Measurements from ENCODE around the gene CYTH4.
"Not testable (repeated sequence)": the region's sequence is repeated elsewhere in the genome, so short reads cannot be mapped to it uniquely, and the experiment has no call there.

Gene CYTH4

DNA sequence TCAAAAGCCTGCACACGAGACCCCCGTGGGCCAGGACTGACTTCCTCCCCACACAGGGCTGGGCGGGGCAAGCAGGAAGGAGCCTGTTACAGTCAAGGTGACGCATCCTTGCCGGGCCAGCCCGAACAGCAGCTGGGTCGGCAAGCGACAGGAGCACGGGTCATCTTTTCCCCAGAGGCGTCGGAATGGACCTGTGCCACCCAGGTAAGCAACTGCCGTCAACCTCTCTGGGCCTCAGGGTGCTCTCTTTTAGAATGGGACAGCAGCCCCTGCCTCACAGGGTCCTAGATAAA, at the start of gene CYTH4:
CYTH4 (plus strand) TSS at position 124 of the 293 bp plus-strand sequence; CDS start at position 186, 62 bp downstream.
- in situ Hi-C loops (cut with MboI; ENCODE audit: low pct_unique_long_range_greater_than_20kb, low sequenced_read_pairs) = no loop called here
- peak; percentile 61 for DNase-seq

- in situ Hi-C loops (cut with MboI; ENCODE audit: low pct_unique_long_range_greater_than_20kb, low sequenced_read_pairs); DNase-seq: not testable (repeated sequence)
Measured at GRCh38 chr22:37233371-37233750, 48.9 kb upstream of the CYTH4 start.

- in situ Hi-C loops (cut with MboI; ENCODE audit: low pct_unique_long_range_greater_than_20kb, low sequenced_read_pairs) = no loop called here
- DNase-seq = no peak
Measured at GRCh38 chr22:37233751-37234631, 48.3 kb upstream of the CYTH4 start.

DNA sequence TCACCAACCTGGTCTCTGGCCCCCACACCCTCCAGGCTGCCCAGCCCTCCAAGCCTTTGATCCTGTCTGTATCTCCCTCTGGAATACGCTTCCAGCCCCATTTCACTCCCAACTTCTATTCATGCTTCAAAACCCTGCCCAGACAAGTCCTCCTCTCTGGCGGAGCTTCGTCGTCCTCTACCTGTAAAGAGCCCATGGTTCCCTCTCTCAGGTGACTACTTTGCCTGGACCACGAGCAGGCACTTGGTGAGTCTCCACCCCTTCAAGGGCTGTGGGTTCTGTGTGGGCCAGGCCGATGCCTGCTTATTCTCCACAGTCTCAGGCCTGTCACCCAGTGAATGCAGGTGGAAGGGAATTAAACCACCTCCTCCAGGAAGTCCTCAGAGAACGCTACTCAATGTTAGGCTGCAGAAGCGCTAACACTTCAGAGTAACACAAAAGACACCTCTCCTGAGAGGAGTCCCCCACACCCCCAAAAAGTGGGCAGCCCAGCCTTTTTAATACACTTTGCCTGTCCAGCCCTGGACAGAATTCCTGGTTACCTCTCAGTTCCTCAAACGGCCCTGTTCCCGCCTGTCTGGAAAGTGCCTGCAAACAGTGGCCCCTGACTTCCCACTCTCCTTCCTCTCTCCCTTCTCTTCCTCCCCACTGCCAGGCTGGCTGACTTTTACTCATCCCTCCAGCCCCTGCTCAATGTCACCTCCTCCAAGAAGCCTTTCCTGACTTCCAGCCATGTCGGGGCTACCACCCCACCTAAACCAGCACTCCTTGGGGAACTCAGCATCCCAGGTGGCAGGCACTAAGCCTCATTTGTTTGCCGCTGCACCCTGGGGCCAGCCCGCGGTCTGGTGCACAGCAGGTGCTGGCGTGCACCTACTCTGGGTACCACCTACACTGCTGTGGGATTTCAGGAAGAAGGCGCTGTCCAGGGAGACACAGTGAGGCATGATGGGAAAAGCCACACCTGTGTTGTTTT, 47.3 kb upstream of the CYTH4 start:
- in situ Hi-C loops (cut with MboI; ENCODE audit: low pct_unique_long_range_greater_than_20kb, low sequenced_read_pairs) = no loop called here
- no peak for DNase-seq

DNA sequence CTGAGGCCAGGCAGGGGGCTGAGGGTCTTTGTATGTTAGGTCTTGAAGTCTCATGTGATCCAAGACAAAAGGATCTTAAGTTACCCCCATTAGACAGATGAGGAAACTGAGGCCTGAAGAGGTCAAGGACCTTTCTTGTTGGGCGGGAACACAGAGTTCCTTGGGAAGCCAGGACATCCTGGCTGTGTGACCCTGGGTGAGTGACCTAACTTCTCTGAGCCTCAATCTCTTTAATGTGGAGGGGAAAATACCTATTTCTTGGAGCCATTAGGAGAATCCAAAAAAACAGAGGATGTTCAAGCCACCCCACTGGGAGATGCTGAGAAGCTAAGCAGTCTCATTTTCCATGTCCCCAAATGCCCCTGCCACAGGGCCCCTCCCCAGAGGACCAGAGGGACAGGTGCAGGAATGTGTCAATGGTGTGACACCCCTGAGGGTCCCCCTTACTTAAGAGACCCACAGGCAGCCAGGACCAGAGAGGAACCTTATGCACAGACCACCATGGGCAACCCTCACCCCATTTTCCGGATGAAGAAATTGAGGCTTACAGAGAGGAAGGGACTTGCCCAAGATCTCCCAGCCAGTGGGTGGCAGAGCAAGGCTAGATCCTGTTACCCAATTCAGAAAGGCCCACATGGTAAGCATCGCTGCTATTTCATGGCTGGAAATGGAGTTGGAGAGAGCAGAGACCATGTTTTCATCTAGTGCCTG, 46.3 kb upstream of the CYTH4 start:
- in situ Hi-C loops (cut with MboI; ENCODE audit: low pct_unique_long_range_greater_than_20kb, low sequenced_read_pairs) = no loop called here
- DNase-seq = no peak

GRCh38 chr22:37237371-37238268, 44.7 kb upstream of the CYTH4 start:
- no peak for DNase-seq

GRCh38 chr22:37239336-37240239, 42.7 kb upstream of the CYTH4 start:
- in situ Hi-C loops (cut with MboI; ENCODE audit: low pct_unique_long_range_greater_than_20kb, low sequenced_read_pairs) = no loop called here
- DNase-seq = no peak

More at GRCh38 chr22:37237371-37238268, 44.7 kb upstream of the CYTH4 start:
- in situ Hi-C loops (cut with MboI; ENCODE audit: low pct_unique_long_range_greater_than_20kb, low sequenced_read_pairs) = no loop called here

GRCh38 chr22:37240240-37240940, 41.9 kb upstream of the CYTH4 start:
- in situ Hi-C loops (cut with MboI; ENCODE audit: low pct_unique_long_range_greater_than_20kb, low sequenced_read_pairs) = no loop called here
- DNase-seq = no peak

DNA sequence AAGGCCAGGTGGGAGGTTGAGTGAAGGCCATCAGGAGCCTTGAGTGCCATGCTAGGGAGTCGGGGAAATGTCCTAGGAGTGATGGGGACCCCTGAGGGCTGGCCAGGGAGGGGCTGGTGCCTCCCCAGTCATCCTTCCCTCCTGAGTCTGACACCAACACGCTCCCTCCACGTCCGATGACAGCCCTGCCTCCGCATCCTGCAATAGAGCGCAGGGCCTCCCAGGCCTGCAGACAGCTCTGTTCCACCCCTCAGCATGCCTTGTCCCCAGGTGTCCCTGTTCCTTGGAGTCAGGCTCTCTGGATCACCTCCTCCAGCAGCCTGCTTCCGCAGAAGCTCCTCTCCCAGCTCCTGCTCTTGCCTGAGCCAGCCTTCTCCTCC, 41.4 kb upstream of the CYTH4 start:
- DNase-seq = no peak
- in situ Hi-C loops (cut with MboI; ENCODE audit: low pct_unique_long_range_greater_than_20kb, low sequenced_read_pairs) = no loop called here

DNA sequence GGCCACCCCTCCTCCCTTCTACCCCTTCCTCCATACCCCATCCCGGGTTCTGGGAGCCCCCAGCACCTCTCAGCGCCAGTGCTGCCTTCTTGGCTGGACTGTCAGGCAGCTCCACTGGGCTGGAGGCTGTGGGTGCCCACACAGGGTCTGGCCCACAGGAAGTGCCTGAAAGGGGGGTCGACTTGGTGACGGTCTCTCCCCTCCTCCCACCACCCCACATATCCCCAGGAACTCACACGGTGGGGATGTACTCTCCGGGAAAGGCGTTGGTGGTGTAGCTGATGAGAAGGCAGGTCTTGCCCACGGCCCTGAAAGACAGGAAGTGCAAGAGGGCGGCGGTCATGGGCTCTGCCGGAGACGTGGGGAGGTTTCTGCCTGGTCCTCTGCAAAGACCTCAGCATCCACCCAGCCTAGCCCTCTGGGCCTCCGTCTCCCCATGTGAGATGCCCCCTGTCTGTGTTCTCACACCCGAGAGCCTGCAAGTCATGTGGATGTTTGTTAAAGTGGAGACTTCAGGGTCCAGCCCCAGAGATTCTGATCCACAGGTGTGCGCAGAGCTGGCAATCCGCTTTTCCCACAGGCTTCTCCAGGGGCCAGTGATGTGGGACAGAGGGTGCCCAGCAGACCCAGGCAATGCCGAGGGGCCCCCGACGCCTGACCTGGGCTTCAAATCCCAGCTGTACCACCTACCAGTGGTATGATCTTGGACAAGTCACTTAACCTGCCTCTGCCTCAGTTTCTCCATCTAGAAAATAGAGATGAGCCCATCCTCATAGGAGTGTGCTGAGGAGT, 40.8 kb upstream of the CYTH4 start:
- DNase-seq = no peak
- in situ Hi-C loops (cut with MboI; ENCODE audit: low pct_unique_long_range_greater_than_20kb, low sequenced_read_pairs) = no loop called here

DNA sequence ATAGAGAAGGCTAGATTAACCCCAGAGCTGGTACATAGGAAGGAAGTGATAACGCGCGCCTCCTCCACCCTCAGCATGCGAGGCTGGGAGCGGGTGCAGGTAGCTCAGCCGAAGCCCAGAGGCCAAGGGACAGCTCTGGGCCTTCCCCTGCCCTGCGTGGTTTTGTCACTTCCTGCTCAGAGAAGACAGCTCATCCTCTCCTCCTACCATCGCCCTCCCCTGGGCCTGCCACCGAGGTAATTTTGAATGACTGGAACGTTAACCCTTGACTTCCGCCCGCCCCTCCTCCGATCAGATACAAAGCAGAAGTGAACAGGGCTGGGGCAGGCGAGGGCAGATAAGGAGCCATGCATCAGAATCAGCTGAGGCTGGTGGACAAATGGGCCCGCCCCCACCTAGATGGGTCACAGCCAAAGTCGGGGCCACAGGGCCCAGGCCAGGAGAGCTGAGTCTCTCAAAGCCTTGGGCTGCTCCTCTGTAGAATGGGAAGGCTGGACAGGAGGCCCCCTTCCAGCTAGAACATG, 39.9 kb upstream of the CYTH4 start:
- DNase-seq = peak; percentile 99
- in situ Hi-C loops (cut with MboI; ENCODE audit: low pct_unique_long_range_greater_than_20kb, low sequenced_read_pairs) = no loop called here

DNA sequence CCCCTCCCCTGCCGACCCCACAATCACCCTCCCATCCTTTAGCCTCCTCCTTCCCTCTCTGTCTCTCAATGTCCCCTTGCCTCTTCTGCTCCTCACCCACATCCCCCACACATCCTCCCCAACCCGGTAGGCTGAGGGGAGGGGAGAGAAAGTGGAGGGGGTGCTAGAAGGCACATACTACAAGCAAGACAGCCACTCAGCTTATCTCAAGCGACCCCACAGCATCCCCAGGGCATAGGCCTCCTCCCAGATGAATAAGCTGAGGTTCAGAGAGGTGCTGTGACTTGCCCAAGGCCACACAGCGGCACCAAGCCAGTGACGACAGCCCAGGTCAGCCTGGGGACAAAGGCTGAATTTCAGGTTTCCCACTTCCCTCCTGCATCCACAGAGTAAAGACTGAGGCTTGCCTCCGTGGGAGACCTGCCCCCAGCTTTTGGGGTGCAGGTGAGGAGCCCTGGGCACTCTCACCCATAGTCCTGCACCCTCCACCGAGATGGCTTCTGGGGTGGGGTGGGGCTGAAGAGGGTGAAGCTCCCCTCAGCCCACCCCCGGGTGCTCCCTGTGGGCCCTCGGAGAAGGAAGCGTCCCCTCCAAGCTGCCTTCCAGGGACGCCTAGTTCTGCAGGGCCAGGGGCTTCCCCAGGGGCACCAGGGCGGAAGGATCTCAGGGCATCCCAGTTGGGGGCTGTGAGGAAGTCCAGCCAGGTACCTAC, 38.8 kb upstream of the CYTH4 start:
- in situ Hi-C loops (cut with MboI; ENCODE audit: low pct_unique_long_range_greater_than_20kb, low sequenced_read_pairs) = no loop called here
- DNase-seq = no peak

DNA sequence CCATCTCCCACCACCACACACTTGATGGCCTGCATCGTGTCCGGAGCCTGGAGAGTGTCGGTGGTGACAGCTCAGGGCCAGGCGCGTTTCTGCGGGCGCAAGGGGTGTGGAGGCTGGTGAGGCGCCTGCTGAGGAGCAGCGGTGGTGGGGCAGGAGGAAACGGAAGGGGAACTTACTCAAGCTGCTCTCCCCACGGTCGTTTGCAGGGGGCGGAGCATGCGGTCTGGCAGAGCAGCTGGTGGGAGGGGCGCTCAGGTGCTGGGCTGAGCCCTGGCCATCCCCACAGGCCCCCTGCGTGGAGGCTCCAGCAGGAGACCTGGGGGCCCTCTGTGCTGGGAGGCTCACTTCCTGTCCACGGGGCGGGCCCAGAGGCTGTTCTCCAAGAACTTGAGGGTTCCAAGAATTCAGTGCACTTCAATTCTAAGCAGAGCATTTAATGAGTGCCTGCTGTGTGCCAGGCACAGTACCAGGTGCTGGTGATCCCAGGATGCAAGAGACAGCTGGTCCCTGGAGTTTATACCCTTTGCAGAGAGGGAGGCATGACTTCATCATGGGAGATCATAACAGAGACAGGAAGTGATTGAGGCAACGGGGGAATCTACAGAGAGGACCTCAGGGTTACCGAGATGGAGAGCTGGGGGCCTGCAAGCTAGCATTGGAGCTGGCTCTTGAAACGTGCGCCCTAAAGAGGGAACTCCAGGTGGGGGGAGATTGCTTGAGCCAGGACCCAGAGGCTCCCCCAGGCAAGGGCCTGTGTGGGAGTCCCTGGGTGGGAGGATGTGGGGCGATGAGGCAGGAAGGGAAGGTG, 38.0 kb upstream of the CYTH4 start, which contains the start of gene RAC2:
RAC2 (minus strand) TSS at position 156 of the 808 bp plus-strand sequence; CDS start at position 35, 121 bp downstream.
- in situ Hi-C loops (cut with MboI; ENCODE audit: low pct_unique_long_range_greater_than_20kb, low sequenced_read_pairs) = no loop called here

GRCh38 chr22:37244922-37245722, 37.2 kb upstream of the CYTH4 start:
- DNase-seq = no peak

More for the DNA sequence above, 38.0 kb upstream of the CYTH4 start, which contains the start of gene RAC2:
- peak; percentile 96 for DNase-seq

More at GRCh38 chr22:37244922-37245722, 37.2 kb upstream of the CYTH4 start:
- in situ Hi-C loops (cut with MboI; ENCODE audit: low pct_unique_long_range_greater_than_20kb, low sequenced_read_pairs) = no loop called here
